ENCODE measurements around the gene RFTN1.

DNA sequence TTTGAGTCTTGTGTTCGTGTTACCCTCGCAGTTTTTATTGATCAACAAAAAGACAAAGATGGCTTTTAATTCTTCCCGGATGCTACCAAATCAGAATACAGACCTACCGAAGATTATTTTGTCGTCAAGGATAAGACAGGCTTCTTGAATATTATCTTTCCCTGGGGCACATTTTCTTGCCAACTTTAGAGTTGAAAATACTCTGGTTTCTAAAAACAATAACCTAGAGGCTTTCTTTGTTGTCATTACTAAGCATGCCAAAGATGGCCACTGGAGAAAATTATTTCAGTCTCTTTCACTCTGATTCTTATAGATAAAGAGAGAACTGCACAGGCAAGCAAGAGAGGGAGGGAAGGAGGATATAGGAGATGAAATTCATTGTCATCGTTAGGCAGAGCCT lies 214.6 kb downstream of the RFTN1 start:
- TF ChIP-seq ZFP3 (CRISPR knock-in tag; IDR thresholded peaks at IDR 0.05) (no peak), RARB (CRISPR knock-in tag; IDR thresholded peaks at IDR 0.05) (no peak), BACH2 (CRISPR knock-in tag; IDR thresholded peaks at IDR 0.05; ENCODE audit: borderline replicate concordance) (no peak), ZNF8 (CRISPR knock-in tag; IDR thresholded peaks at IDR 0.05) (no peak), CSDC2 (CRISPR knock-in tag; IDR thresholded peaks at IDR 0.05) (no peak), CSRNP3 (CRISPR knock-in tag; IDR thresholded peaks at IDR 0.05) (no peak), CREB5 (CRISPR knock-in tag; IDR thresholded peaks at IDR 0.05; ENCODE audit: low read depth) (no peak), ZNF70 (CRISPR knock-in tag; IDR thresholded peaks at IDR 0.05) (no peak), ISL1 (CRISPR knock-in tag; IDR thresholded peaks at IDR 0.05) (no peak)
- TF ChIP-seq, protein P1, sequence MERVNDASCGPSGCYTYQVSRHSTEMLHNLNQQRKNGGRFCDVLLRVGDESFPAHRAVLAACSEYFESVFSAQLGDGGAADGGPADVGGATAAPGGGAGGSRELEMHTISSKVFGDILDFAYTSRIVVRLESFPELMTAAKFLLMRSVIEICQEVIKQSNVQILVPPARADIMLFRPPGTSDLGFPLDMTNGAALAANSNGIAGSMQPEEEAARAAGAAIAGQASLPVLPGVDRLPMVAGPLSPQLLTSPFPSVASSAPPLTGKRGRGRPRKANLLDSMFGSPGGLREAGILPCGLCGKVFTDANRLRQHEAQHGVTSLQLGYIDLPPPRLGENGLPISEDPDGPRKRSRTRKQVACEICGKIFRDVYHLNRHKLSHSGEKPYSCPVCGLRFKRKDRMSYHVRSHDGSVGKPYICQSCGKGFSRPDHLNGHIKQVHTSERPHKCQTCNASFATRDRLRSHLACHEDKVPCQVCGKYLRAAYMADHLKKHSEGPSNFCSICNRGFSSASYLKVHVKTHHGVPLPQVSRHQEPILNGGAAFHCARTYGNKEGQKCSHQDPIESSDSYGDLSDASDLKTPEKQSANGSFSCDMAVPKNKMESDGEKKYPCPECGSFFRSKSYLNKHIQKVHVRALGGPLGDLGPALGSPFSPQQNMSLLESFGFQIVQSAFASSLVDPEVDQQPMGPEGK (CRISPR knock-in tag; IDR thresholded peaks at IDR 0.05; ENCODE audit: borderline replicate concordance): no peak
